Measurements from ENCODE around the gene OR7G3.

The OR7G3 gene

DNA sequence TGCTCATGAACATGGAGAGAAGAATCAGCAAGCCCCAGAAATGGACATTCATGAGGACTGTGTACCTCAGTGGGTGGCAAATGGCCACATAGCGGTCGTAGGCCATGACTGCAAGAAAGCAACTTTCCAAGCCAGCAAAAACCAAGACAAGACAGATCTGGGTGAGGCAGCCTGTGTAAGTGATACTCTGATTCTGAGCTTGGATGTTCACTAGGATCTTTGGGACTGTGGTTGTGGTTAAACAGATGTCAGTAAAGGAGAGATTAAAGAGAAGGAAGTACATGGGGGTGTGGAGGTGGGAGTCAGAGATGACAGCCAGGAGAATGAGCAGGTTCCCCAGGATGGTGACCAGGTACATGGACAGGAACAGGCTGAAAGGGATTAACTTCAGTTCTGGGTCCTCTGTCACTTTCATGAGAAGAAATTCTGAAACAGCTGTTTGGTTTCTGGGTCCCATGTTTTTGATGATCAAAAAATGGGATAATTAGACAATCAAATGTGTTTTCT lies 11.4 kb downstream of the OR7G3 start, which contains the start of gene OR7G1:
TSS of gene OR7G1 (minus strand) at position 457 of the 507 bp plus-strand sequence. CDS start at position 457, 0 bp downstream.
- H3K27ac ChIP-seq: no peak within 1 kb of the TSS
- TF ChIP-seq, protein P1, sequence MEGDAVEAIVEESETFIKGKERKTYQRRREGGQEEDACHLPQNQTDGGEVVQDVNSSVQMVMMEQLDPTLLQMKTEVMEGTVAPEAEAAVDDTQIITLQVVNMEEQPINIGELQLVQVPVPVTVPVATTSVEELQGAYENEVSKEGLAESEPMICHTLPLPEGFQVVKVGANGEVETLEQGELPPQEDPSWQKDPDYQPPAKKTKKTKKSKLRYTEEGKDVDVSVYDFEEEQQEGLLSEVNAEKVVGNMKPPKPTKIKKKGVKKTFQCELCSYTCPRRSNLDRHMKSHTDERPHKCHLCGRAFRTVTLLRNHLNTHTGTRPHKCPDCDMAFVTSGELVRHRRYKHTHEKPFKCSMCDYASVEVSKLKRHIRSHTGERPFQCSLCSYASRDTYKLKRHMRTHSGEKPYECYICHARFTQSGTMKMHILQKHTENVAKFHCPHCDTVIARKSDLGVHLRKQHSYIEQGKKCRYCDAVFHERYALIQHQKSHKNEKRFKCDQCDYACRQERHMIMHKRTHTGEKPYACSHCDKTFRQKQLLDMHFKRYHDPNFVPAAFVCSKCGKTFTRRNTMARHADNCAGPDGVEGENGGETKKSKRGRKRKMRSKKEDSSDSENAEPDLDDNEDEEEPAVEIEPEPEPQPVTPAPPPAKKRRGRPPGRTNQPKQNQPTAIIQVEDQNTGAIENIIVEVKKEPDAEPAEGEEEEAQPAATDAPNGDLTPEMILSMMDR (IDR thresholded peaks at IDR 0.05): no peak
- no peak for DNase-seq (ENCODE audit: low spot score)
- H3K4me3 ChIP-seq: no peak within 1 kb of the TSS

DNA sequence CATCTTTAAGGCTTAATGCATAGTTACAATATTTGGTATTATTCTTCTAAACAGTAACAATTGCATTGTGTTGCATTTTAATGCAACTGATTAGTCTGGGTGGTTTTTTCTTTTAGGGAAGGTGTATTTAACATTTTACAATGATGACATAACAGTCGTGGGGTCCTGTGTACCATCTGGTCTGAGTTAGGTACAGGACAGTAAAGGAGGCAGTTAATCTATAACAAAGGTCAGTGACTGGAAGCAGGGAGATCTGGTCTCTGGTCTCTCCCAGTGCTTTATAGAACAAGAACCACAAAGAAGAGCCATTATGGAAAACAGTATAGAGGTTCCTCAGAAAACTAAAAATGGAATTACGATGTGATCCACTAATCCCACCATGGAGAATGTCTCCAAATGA lies 16.8 kb downstream of the OR7G3 start:
- TF ChIP-seq, protein P1 (IDR thresholded peaks at IDR 0.05): no peak
- no peak overlapping the region for H3K4me3 ChIP-seq
- no peak overlapping the region for H3K27ac ChIP-seq
- DNase-seq (ENCODE audit: low spot score): no peak

DNA sequence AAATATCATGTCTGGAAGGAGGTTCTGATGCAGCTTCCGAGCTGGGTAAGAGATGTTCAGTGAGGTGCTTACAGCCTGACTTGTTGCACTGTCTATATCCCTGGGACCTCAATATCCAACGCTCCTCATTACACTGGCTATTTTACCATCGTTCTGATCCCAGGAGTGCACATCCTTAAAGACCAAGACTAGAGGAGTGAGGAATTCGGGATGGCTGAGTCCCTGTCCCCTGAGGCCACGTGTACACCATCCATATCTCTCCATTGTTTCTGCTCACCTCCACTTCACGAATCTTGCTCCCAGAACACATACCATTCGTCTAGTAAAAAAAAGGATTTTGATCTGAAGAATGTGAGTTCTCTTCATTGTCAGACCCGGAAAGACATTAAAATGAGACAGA lies 19.4 kb downstream of the OR7G3 start, which contains the start of gene OR7G2:
TSS of gene OR7G2 (minus strand) at position 101 of the 400 bp plus-strand sequence. CDS start 4,232 bp downstream, outside the sequence.
- no peak within 1 kb of the TSS for H3K27ac ChIP-seq
- H3K4me3 ChIP-seq: no peak within 1 kb of the TSS
- no peak for DNase-seq (ENCODE audit: low spot score)
- TF ChIP-seq, protein P1 (IDR thresholded peaks at IDR 0.05): no peak

DNA sequence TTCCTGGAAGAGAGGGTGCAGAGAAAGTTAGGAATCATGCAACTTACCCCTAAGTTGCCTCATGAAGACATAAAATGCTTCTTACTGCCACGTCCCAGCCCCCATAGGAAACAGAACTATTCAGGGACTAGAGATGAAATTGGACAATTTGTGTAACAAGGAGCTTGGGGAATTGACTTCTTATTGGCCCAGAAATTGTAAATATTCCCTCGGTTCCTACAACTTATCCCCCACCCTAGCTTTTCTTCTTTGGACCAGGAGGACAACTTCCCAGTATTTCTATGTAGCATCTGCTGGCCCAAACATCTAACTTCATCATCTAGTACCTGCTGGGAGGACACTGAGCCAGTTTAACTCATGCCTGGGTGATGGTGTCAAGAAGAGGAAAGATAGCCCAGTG lies 40.0 kb downstream of the OR7G3 start, which contains the start of gene OR1M1:
TSS of gene OR1M1 (plus strand) at position 301 of the 400 bp plus-strand sequence. CDS start 6,184 bp downstream, outside the sequence.
- TF ChIP-seq, protein P1 (IDR thresholded peaks at IDR 0.05): no peak
- no peak within 1 kb of the TSS for H3K4me3 ChIP-seq
- no peak for DNase-seq (ENCODE audit: low spot score)
- no peak within 1 kb of the TSS for H3K27ac ChIP-seq

DNA sequence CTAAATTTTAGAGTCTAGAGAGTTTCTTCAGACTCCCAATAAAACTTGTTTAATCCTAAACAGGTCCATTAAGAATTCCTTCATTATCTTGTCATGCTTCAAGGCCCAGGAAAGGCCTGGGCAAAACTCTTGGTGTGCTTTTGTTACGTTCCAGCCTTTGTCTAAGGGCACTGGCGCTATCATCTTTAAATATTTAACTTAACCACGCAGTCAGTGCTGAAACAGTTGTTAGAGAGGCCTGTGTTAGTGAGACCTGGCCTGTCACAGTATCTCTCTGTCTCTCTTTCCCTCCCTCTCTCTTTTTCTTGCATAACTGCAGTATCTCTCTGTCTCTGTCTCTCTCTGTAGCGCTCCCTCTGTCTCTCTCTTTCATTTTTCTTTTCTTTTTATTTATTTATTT lies 48.1 kb downstream of the OR7G3 start:
- no peak overlapping the region for H3K27ac ChIP-seq
- TF ChIP-seq, protein P1 (IDR thresholded peaks at IDR 0.05): no peak

DNA sequence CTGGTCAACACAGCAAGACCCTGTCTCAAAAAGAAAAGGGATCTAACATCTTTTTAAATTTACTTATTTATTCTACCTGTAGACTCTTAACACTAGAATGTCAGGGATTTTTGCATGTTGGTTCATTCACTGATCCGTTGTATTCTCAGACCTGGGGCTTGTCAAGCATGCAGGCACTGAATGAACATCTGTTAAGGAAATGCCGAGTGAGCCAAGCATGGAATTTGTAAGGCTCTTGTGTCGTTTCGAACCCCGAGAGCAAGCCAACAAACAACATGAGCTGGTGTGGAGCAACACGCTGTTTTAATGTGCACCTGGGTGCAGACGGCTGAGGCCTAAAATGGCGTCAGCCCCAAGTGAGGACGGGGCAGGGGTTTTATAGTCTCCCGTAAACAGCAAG lies 49.8 kb downstream of the OR7G3 start:
- DNase-seq (ENCODE audit: low spot score): no peak
- TF ChIP-seq, protein P1 (IDR thresholded peaks at IDR 0.05): no peak
- Histone ChIP-seq H3K4me3 (no peak overlapping the region), H3K27ac (no peak overlapping the region)

More for the DNA sequence above, 48.1 kb downstream of the OR7G3 start:
- no peak overlapping the region for H3K4me3 ChIP-seq
- DNase-seq (ENCODE audit: low spot score): no peak
